Endothelial cell (in vitro differentiated cells): ENCODE data around the gene NOC2L. TPM values are rescaled to one million over a fixed set of nuclear protein-coding genes. Genes with fewer than 3 reads are reported as not detected.

Source experiments
- DNase-seq: peaks from one replicate; pipeline ENCODE4 v3.0.0; 2021; ENCODE audit warnings: low spot score
- H3K27ac Mint-ChIP-seq: one replicate; pipeline ENCODE4 v1.8.0; 2021; ENCODE audit warnings: mixed read lengths, inconsistent platforms; ENCODE audit not compliant: unreplicated experiment
- H3K27me3 Mint-ChIP-seq: one replicate; pipeline ENCODE4 v1.8.0; 2021; ENCODE audit warnings: mild to moderate bottlenecking, moderate library complexity, mixed read lengths, inconsistent platforms; ENCODE audit not compliant: unreplicated experiment
- H3K36me3 Mint-ChIP-seq: one replicate; pipeline ENCODE4 v1.8.0; 2021; ENCODE audit warnings: mild to moderate bottlenecking, low read depth, mixed read lengths, inconsistent platforms; ENCODE audit not compliant: unreplicated experiment
- H3K4me1 Mint-ChIP-seq: one replicate; pipeline ENCODE4 v1.8.0; 2021; ENCODE audit warnings: mild to moderate bottlenecking, mixed read lengths, inconsistent platforms; ENCODE audit not compliant: unreplicated experiment
- H3K4me3 Mint-ChIP-seq: one replicate; pipeline ENCODE4 v1.8.0; 2021; ENCODE audit warnings: mild to moderate bottlenecking, mixed read lengths, inconsistent platforms; ENCODE audit not compliant: unreplicated experiment
- H3K9me3 Mint-ChIP-seq: one replicate; pipeline ENCODE4 v1.8.0; 2021; ENCODE audit warnings: mixed read lengths, inconsistent platforms; ENCODE audit not compliant: unreplicated experiment
- CTCF ChIP-seq: fragments of 200-600 bp; sonication (generic); IDR thresholded peaks from one replicate; pipeline ENCODE4 v1.5.0; 2021; ENCODE audit warnings: antibody characterized with exemption; ENCODE audit not compliant: unreplicated experiment
- long read RNA-seq: library from polyadenylated mRNA; unstranded; transcript quantifications from one replicate; pipeline ENCODE4 v2.0.0, GENCODE V29; 2020; ENCODE audit not compliant: unreplicated experiment
- total RNA-seq: library from RNA; stranded (reverse); fragmentation: NEBNext Ultra II Directional; extraction: Animal tissue kit (Norgen Biotek cat#: 25700); gene quantifications from one replicate; pipeline ENCODE4 v1.2.1, GENCODE V29; 2021; ENCODE audit not compliant: unreplicated experiment

NOC2L gene
- total RNA-seq, result 56.5 TPM
- long read RNA-seq, transcript NOC2L-201 (19 exons, 2,790 nt), result major isoform, 28 of 57 reads
- long read RNA-seq, partial matches to known transcripts, result 3 of 57 reads
- long read RNA-seq, other reads (novel, unspliced or antisense), result 24 of 57 reads

DNA sequence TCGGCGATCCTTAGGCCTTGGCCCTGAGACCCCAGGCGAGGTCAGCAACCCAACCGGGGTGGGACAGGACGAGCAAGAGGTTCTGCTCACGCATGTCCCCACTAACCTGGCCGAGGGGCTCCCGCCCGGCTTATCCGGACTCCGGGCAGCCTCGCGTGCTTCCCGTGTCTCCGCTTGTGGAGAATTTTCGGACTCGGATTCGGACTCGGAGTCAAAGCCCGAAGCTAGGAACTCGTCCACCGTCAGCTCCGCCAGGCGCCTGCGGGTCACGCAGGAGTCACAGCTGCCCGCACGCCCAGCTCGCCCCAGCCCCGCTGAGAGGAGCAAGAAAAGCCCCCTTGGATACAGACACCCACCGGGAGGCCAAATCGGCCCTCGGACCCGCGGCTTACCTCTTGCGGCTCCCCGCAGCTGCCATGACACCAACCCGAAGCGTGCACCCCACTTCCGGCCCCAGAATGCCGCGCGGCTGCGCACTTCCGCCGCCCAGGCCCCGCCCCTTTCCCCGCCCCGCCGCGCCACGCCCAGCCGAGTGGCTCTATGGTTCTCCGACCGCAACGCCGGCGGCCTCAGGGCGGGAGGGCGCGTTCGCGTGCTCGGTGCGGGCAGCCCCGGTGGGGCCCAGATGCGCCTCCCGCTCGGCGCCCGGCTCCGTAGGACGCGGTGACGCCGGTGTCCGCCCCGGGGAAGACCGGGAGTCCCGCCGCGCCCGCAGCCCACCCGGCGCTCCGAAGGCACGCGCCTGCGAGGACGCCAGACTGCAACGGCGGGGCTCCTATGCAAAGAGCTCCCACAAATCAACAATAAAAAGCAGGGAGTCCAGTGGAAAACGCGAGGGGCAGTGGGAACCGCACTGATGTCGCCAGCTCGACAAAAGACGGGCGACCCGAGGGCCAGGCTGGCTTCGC lies at the start of gene NOC2L:
TSS of gene NOC2L (minus strand) at position 434 of the 908 bp plus-strand sequence. CDS start at position 418, 16 bp downstream.
- Mint-ChIP-seq H3K9me3 (no peaks in the 10 kb centered on the region), H3K27ac (peak within 1 kb of the TSS; percentile 49), H3K4me1 (peaks cover 7% of the 10 kb centered on the region), H3K36me3 (peaks cover 22% of the 10 kb centered on the region), H3K4me3 (peak within 1 kb of the TSS; percentile 94), H3K27me3 (peaks cover 12% of the 10 kb centered on the region)
- TF ChIP-seq CTCF, result no peak
- peak; percentile 95 for DNase-seq

DNA sequence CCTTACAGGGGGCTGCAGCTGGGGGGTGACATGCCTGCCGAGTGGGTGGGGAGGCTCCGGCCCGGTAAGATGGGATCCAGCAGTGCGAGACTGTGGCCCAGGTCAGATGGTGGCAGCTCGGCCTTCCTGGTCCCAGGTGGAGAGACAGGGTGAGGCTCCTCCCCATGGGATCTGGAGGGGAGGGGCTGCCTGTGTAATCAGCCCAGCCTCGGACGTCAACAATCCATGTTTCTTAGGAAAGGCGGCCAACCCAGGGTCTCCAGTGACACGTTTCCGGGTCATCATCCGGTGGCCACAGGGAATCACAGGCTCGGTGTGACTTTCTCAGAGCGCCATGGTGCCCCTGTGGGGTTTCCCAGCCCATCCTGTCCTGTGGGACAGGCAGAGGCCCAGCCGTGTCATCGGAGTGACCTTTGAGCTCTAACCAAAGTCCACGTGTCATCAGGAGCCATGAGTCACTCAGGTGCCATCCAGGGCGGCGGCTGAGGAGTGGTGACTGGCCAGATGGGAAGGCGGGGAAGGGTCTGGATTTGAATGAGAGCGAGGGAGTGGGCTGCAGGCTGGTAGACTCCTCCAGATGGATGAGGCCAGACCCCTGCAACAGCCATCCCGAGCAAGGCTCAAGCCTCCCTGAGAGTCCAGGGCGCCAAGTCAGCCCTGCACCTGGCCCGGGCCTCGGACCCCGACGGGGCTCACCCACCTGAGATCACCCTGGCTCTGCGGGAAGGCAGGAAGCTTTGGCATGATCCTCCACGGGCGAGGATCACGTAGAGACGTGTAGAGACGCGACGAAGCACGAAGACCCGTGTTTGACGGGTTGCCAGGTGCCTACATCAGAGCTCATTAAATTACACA lies 47.5 kb upstream of the NOC2L start:
- Mint-ChIP-seq H3K4me1 (peaks cover 22% of the 10 kb centered on the region), H3K36me3 (peaks cover 5% of the 10 kb centered on the region), H3K27me3 (peaks cover 11% of the 10 kb centered on the region), H3K27ac (no peak overlapping the region), H3K9me3 (no peaks in the 10 kb centered on the region), H3K4me3 (no peak overlapping the region)
- no peak for DNase-seq
- no peak for TF ChIP-seq CTCF

- DNase-seq, result no peak
- TF ChIP-seq CTCF, result no peak
- no peak overlapping the region for H3K4me3 Mint-ChIP-seq
- no peak overlapping the region for H3K27ac Mint-ChIP-seq
- peaks cover 22% of the 10 kb centered on the region for H3K4me1 Mint-ChIP-seq
- H3K36me3 Mint-ChIP-seq, result peaks cover 5% of the 10 kb centered on the region
- no peaks in the 10 kb centered on the region for H3K9me3 Mint-ChIP-seq
- H3K27me3 Mint-ChIP-seq, result peaks cover 11% of the 10 kb centered on the region
Measured at GRCh38 chr1:1005774-1006304, 46.8 kb upstream of the NOC2L start.

DNA sequence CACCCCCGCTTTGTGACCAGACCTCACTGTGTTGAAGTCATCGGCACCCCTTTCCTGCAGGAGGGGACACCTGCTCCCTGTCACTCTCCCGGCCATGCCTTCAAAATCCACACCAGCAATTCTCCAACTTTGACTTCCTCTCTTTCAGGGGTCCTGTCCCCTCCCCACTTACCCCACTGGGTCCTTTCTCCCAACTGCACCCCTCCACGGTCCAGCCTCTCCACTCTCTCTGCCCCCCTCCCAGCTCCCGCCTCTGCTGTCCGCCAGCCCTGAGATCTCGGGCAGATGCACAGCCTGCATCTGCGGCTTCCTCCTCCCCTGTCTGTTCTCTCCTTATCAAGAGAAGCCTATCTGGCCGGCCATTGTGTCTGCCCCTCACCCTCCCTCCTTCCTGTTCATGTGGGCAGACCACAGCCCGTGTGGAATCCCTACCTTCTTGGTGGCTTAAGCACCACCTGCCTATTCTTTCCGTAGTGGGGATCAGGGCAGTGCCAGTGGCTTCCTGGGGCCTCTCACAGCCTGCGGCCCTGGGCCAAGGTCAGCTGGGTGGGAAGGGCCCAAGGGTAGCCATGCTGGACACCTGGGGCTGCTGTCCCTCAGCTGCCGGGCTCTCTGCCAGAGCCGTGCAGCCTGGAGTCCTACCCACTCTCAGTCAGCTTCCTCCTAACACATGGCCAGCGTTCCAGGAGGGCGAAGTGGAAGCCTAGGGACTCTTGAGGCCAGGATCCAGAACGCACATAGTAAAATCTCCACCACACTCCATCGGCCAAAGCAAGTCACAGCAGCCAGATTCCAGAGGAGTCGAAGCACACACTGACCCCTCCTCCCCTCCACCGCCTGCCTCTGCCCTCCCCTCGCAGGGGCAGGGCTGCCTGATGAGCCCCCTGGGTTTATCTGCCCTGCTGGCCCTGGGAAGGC lies 46.0 kb upstream of the NOC2L start:
- Mint-ChIP-seq H3K36me3 (peaks cover 5% of the 10 kb centered on the region), H3K27ac (peak overlapping the region; percentile 81), H3K4me1 (peaks cover 22% of the 10 kb centered on the region), H3K27me3 (peaks cover 11% of the 10 kb centered on the region), H3K4me3 (peak overlapping the region; percentile 63), H3K9me3 (no peaks in the 10 kb centered on the region)
- peak; percentile 32 for DNase-seq
- no peak for TF ChIP-seq CTCF
